ENCODE measurements around the gene AP1G1.

AP1G1 gene

GRCh38 chr16:71724320-71724751 is 84.3 kb downstream of the AP1G1 start, which contains the start of gene PHLPP2:
TSS of gene PHLPP2 (minus strand) at chr16:71724701. CDS start at chr16:71714795, 9,906 bp downstream.
- peaks cover 34% of the 10 kb centered on the region for H3K4me1 Mint-ChIP-seq
- peaks cover 7% of the 10 kb centered on the region for H3K36me3 Mint-ChIP-seq (ENCODE audit: low read depth)
- TF ChIP-seq CTCF (IDR thresholded peaks at IDR 0.05): no peak
- no peaks in the 10 kb centered on the region for H3K9me3 Mint-ChIP-seq
- no peak within 1 kb of the TSS for H3K27ac Mint-ChIP-seq
- peak within 1 kb of the TSS; percentile 86 for H3K4me3 Mint-ChIP-seq
- H3K27me3 Mint-ChIP-seq (ENCODE audit: low read depth, poor library complexity): peaks cover 24% of the 10 kb centered on the region
- DNase-seq: no peak

- no peaks in the 10 kb centered on the region for H3K9me3 Mint-ChIP-seq
- H3K4me1 Mint-ChIP-seq: peaks cover 35% of the 10 kb centered on the region
- peak; percentile 88 for DNase-seq
- no peak for TF ChIP-seq CTCF (IDR thresholded peaks at IDR 0.05)
- H3K36me3 Mint-ChIP-seq (ENCODE audit: low read depth): peaks cover 5% of the 10 kb centered on the region
- H3K27me3 Mint-ChIP-seq (ENCODE audit: low read depth, poor library complexity): peaks cover 24% of the 10 kb centered on the region
- peak overlapping the region; percentile 86 for H3K4me3 Mint-ChIP-seq
- H3K27ac Mint-ChIP-seq: no peak overlapping the region
Measured at GRCh38 chr16:71723537-71724319, 84.9 kb downstream of the AP1G1 start.

GRCh38 chr16:71722801-71723536 is 85.7 kb downstream of the AP1G1 start:
- Mint-ChIP-seq H3K36me3 (ENCODE audit: low read depth) (peaks cover 6% of the 10 kb centered on the region), H3K27ac (peak overlapping the region; percentile 46), H3K9me3 (no peaks in the 10 kb centered on the region), H3K4me3 (peak overlapping the region; percentile 94), H3K27me3 (ENCODE audit: low read depth, poor library complexity) (peaks cover 24% of the 10 kb centered on the region), H3K4me1 (peaks cover 38% of the 10 kb centered on the region)
- TF ChIP-seq CTCF (IDR thresholded peaks at IDR 0.05): no peak
- peak; percentile 81 for DNase-seq

GRCh38 chr16:71721066-71721740 is 87.4 kb downstream of the AP1G1 start:
- peaks cover 48% of the 10 kb centered on the region for H3K4me1 Mint-ChIP-seq
- H3K36me3 Mint-ChIP-seq (ENCODE audit: low read depth): peaks cover 12% of the 10 kb centered on the region
- H3K9me3 Mint-ChIP-seq: no peaks in the 10 kb centered on the region
- no peak for DNase-seq
- peaks cover 24% of the 10 kb centered on the region for H3K27me3 Mint-ChIP-seq (ENCODE audit: low read depth, poor library complexity)
- no peak overlapping the region for H3K27ac Mint-ChIP-seq
- H3K4me3 Mint-ChIP-seq: peak overlapping the region; percentile 94
- no peak for TF ChIP-seq CTCF (IDR thresholded peaks at IDR 0.05)

- no peak for DNase-seq
- Mint-ChIP-seq H3K4me1 (peaks cover 28% of the 10 kb centered on the region), H3K36me3 (ENCODE audit: low read depth) (peaks cover 21% of the 10 kb centered on the region), H3K9me3 (no peaks in the 10 kb centered on the region), H3K27me3 (ENCODE audit: low read depth, poor library complexity) (no peaks in the 10 kb centered on the region), H3K4me3 (no peak overlapping the region), H3K27ac (no peak overlapping the region)
- TF ChIP-seq CTCF (IDR thresholded peaks at IDR 0.05): no peak
Measured at GRCh38 chr16:71712501-71712900, 96.1 kb downstream of the AP1G1 start.

Measured in nephron progenitor cell (in vitro differentiated cells).